NCI-H345 treated with DMSO at 0.1 percent for 48 hours (cell line): Measurements from ENCODE around the gene ARMH4.

ENCODE experiments used
- DNase-seq: peaks from one replicate; lab custom pipeline; 2025; ENCODE audit not compliant: unreplicated experiment; lab: John Stamatoyannopoulos, UW

The ARMH4 gene

GRCh38 chr14:58104808-58105207 is 47.2 kb downstream of the ARMH4 start:
- DNase-seq = no peak

- DNase-seq = no peak
These were observed 51.2 kb downstream of the ARMH4 start for GRCh38 chr14:58100735-58101368.

GRCh38 chr14:58099682-58100081 is 52.3 kb downstream of the ARMH4 start:
- DNase-seq = no peak

GRCh38 chr14:58098507-58098906 is 53.5 kb downstream of the ARMH4 start:
- DNase-seq = no peak

GRCh38 chr14:58096731-58097130 is 55.3 kb downstream of the ARMH4 start:
- no peak for DNase-seq

GRCh38 chr14:58091883-58092630 is 60.0 kb downstream of the ARMH4 start:
- DNase-seq = no peak

- no peak for DNase-seq
These were observed 62.4 kb downstream of the ARMH4 start for GRCh38 chr14:58089612-58090011.

GRCh38 chr14:58088961-58089360 is 63.1 kb downstream of the ARMH4 start:
- no peak for DNase-seq

- DNase-seq = no peak
These were observed 66.1 kb downstream of the ARMH4 start for GRCh38 chr14:58085877-58086276.

- no peak for DNase-seq
These were observed 69.4 kb downstream of the ARMH4 start for GRCh38 chr14:58082491-58083098.

GRCh38 chr14:58082011-58082410 is 70.0 kb downstream of the ARMH4 start:
- no peak for DNase-seq

- no peak for DNase-seq
These were observed 73.5 kb downstream of the ARMH4 start for GRCh38 chr14:58078471-58078870.

- DNase-seq = no peak
These were observed 73.9 kb downstream of the ARMH4 start for GRCh38 chr14:58078068-58078467.

- DNase-seq = no peak
These were observed 74.4 kb downstream of the ARMH4 start for GRCh38 chr14:58077621-58078020.

GRCh38 chr14:58073516-58073915 is 78.5 kb downstream of the ARMH4 start:
- DNase-seq = no peak

GRCh38 chr14:58072288-58073071 is 79.5 kb downstream of the ARMH4 start:
- peak; percentile 59 for DNase-seq

- DNase-seq = no peak
These were observed 80.7 kb downstream of the ARMH4 start for GRCh38 chr14:58071341-58071740.

GRCh38 chr14:58068306-58068705 is 83.7 kb downstream of the ARMH4 start:
- no peak for DNase-seq

GRCh38 chr14:58066115-58066514 is 85.9 kb downstream of the ARMH4 start:
- no peak for DNase-seq

GRCh38 chr14:58061581-58061980 is 90.4 kb downstream of the ARMH4 start:
- DNase-seq = no peak

GRCh38 chr14:58060898-58061297 is 91.1 kb downstream of the ARMH4 start:
- DNase-seq = no peak

- no peak for DNase-seq
These were observed 91.9 kb downstream of the ARMH4 start for GRCh38 chr14:58060077-58060476.
